Activated CD4-positive, CD25-positive, alpha-beta regulatory T cell treated with anti-CD3 and anti-CD28 coated beads, Interleukin-2, amount 50 U/mL, for 72 hours (primary cell): ENCODE data around the gene DNPEP.

Experiments used
- DNase-seq: peaks from one replicate; pipeline ENCODE4 v3.0.0; 2021

The DNPEP gene

DNA sequence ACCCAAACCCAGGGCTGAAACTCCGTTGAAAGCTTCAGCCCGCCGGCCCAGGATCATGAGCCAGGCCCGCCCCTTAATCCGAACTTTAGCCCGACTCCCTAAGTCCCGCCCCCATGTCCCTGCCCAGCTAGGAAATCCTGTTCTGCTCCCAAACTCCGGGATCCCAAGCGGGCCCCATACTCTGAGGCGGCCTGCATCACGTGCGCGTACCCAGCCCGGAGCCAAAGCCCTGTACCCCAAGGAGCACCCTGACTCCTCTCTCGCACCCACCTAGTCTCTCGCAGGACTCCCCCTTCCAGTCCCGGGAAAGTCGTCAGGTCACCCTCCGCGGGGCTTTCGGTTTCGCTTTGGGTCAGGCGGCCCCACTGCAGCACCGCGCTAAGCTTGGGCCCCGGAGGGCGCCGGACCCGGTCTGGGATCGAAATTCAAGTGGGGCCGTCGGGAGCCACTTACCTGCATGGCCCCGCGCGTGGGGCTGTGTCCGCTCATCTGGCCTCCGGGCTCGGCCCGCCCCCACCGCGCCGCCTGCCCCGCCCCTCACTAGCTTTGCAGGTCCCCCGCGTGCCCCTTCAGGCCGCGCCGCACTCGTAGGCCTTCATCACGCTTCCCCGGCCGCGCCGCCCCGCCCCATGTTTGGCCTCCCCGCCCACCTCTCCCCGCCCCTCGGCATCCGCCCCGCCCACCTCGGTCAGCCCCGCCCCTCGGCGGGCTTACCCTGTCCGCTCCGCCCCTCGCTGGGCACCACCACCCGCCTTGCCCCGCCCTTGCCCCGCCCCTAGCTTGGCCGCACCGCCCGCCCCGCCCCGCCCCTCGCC lies at the start of gene DNPEP:
TSS of gene DNPEP (minus strand) at position 607 of the 815 bp plus-strand sequence. CDS start at position 489, 118 bp downstream.
- peak; percentile 93 for DNase-seq

DNA sequence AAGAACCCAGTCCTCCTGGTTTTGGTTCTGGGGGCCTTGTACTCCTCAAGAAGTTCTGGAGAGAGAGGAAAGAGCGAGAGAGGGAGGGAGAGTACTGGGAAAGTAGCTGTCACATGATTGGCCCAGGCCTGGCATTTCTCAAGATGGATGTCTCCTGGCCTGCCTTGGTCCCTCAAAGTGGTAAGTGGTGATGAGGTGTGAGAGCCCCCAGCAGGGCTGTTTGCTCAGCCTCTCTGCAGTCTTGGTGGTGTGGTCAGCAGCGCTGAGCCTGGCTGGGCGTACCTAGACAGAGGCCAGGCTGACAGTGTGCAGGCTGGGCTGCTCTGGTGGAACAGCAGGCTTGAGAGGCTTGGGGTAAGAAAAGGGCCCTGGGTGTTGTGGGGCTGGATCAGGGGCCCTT lies 49.4 kb upstream of the DNPEP start:
- DNase-seq: no peak

DNA sequence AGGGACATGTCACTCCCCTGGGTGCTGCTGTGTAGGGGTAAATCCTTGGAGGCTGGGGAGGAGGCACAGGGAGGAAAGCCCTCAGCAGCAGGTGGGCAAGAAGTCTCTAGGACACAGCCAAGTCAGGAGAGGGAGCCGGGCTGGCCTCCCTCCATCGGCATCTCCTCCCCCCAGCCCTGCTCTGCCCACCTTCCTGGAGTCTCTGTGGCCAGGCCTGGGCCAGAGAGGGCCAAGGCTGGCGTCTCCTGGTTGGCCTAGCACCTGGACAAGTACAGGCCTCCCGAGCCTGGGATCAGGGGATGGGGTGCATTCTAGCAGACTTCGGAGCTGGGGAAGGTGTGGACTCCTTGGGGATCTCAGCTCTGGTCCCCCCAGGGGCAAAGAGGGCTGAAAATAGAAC lies 48.8 kb upstream of the DNPEP start:
- no peak for DNase-seq

DNA sequence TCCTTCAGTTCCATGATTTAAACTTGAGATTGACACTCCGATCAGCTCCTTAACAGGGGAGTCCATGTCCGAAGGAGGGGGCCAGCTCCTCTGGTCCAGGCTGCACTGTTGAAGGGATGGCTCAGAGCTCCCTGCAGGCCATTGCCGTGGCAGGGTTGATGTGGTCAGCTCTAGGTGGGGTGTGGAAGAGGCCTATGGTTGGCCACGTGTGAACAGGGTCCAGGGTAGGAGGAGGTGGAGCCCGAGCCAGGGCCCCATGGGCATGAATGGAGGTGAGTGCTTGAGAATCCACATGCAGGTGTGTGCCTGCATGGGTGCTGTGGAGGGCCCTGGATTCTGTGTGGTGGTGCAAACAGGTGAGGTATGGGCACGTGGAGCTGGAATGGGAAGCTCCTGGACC lies 48.0 kb upstream of the DNPEP start:
- DNase-seq: no peak

DNA sequence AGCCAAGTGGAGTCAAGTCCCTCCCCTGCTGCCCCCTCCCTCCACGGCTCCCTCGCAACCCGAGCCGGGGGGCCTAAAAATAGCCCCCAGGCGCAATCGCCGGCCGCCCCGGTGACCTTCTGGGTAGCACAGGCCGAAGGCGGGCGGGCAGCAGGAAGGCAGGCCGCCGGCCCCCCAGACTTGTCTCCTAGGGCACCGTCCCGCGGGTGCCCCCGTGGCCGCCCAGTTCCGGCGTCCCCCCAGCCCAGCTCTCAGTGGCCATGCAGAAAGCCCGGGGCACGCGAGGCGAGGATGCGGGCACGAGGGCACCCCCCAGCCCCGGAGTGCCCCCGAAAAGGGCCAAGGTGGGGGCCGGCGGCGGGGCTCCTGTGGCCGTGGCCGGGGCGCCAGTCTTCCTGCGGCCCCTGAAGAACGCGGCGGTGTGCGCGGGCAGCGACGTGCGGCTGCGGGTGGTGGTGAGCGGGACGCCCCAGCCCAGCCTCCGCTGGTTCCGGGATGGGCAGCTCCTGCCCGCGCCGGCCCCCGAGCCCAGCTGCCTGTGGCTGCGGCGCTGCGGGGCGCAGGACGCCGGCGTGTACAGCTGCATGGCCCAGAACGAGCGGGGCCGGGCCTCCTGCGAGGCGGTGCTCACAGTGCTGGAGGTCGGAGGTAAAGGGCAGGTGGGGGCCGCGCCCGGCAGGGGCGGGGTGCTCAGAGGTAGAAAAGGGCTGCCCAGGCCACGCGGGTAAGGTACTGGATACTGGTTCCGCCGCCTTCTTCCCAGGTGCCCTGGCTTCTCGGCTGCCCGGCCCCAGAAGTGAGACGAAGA lies 47.2 kb upstream of the DNPEP start, which contains the start of gene SPEG:
TSS of gene SPEG (plus strand) at position 126 of the 808 bp plus-strand sequence. CDS start at position 261, 135 bp downstream.
- DNase-seq: no peak

DNA sequence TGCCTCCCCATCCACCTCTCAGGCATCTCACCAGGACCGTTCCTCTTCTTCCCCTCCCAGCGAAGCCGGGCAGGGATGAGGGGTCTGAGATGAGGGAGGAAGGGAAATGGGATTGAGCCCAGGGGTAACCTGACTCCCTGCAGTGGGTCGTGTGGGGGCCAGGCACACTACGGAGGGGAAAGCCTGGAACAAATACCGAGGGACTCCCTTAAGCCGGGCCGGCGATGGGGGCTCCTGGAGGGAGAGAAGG lies 46.7 kb upstream of the DNPEP start:
- no peak for DNase-seq

DNA sequence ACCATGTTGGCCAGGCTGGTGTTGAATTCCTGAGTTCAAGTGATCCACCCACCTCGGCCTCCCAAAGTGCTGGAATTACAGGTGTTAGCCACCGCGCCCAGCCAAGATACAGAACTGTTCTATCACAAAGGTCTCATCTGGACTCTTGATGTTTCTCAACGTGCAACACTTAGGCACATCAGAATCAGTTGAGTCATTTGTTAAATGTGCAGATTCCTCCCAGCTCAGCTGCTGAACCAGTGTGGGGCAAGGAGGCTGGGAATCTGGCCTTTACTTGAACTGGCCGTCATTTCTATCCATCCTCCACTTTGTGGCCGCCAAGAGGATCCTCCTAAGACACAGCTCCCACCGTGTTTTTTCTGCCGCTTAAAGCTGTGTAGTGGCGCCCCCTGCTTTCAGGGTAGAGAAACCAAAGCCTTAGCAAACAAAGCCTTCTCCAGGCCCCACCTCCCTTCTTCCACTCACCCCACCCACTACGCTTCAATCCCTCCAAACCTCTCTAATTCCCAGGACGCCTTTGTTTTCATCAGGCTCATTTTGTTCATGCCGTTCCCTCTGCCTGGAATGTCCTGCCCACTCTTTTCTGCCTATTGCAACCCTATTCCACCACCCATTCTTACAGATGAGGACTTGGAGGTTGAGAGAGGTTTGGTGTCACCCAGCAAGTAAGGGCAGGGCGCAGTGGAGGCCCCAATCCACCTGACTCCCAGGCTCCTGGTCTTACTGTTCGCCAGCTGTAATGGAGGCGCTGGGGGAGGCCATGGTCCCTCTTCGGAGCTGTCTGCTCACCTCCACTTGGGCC lies 46.2 kb upstream of the DNPEP start:
- DNase-seq: no peak

DNA sequence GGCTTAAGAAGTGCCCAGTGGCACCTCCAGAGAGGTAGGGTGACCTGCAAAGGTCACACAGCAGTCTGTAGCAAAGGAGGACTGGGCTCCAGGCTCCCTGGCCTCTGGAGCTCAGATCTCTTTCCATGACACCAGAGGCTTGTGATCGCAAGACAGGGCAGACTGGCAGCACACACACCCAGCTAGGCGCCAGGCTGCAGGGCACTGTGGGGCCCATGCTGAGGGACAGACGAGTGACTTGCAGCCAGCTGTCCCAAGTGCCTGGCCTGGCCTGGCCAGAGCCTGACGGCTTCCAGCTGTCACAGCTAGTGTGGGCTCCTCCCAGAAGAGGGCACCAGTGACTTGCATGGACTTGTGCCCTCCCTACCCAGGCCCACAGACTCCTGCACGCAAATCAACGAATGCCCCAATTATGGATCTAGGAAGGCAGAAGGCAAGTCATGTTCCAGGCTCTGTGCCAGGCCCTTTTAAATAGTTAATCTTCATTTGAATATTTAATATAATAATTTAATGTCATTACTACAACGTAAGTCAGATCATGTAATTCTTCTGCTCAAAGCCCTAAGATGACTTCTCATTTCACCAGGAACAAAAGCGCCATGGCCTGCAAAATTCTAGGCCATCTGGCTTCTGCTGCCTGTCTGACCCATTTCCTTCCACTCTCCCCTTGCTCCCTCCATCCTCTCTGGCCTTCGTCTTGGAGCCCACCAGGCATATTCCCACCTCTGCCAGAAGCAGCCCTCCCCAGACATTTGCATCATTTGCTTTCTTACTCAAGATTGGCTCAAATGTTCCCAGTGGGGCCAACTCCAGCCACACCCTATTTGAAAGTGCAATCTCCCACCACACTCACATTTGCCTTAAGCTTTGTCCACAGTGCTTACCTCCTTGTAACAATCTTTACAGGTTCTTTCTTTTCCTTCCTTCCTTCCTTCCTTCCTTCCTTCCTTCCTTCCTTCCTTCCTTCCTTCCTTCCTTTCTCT lies 43.2 kb upstream of the DNPEP start:
- no peak for DNase-seq

DNA sequence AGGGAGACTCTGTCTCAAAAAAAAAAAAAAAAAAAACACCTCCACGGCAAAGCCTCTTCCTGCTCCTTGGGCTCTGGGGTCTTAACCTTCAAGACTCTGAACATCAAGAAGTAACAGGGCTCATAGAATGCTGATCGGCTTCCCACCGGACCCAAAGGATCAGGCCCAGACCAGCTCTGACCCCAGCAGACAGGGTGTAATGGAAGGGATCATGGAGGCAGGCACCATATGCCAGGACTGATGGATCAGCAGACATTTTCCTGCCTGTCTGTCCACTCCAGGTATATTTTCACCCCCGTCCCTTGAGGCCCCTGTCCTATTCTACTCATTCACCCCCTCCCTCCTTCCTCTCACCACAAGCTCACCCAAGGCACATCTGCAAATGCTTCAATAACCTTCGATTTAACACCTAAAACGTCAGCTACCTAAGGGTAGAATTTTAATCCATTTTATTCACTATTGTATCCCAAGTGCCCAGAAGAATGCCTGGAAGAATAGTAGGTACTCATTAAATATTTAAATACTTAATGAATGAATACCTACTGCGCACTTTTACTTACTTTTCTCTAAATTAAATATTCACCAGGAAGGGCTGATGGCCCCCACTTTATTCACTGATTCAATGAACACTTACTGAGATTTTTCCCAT lies 42.4 kb upstream of the DNPEP start:
- no peak for DNase-seq

DNA sequence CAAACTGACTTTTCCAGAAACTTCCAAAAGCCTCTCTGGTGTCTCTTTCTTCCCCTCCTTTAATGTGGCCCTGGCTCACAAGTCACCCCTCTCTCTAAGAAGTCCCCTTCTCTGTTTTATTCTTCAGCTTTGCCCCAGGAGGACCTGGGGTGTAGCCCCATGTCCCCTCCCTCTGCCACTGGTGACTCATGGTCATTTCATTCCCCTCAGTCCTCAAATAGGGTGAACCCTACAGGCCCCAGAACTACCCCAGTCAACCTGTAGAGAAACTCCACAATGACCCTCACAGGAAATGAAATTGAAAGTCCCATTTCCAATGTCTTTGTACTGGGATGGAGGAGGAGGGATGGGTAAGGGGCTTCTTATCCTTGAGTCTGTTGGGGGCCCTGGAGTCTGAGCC lies 40.8 kb upstream of the DNPEP start:
- DNase-seq: no peak

DNA sequence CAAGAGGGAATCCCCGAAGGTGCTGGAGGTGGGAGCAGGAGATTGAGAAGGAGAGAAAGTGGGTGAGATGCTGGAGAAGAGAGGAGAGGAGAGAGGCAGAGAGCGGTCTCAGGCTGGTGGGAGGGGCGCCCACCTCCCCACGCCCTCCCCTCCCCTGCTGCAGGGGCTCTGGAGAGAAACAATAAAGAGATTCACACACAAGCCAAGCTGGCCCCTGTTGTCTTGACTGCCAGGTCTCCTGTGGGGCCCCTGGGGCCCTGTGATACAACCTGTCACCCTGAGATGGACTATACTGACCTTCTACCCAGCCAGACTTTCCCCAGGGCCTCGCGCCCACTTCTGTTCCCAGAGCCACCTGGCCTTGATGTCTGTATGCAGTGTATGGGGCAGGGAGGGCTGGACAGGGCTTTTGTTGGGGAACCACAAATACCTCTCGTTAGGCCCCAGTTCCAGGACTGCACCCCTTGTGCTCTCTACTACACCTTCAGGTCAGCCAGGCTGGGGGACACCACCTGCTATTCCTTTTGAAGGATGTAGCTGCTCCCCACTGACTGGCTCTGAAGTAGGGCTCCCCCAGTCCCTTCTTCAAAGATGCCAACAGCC lies 38.9 kb upstream of the DNPEP start:
- DNase-seq: no peak

DNA sequence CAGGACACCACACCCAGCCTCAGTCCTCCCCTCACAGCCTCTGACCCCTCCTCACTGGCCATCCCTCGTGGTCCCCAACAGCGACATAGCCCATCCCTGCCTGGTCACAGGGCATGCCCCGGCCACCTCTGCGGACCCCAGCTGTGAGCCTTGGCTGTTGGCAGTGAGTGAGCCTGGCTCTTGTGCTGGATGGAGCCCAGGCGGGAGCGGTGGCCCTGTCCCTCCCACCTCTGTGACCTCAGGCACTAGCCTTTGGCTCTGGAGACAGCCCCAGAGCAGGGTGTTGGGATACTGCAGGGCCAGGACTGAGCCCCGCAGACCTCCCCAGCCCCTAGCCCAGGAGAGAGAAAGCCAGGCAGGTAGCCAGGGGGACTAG lies 38.3 kb upstream of the DNPEP start:
- DNase-seq: no peak

DNA sequence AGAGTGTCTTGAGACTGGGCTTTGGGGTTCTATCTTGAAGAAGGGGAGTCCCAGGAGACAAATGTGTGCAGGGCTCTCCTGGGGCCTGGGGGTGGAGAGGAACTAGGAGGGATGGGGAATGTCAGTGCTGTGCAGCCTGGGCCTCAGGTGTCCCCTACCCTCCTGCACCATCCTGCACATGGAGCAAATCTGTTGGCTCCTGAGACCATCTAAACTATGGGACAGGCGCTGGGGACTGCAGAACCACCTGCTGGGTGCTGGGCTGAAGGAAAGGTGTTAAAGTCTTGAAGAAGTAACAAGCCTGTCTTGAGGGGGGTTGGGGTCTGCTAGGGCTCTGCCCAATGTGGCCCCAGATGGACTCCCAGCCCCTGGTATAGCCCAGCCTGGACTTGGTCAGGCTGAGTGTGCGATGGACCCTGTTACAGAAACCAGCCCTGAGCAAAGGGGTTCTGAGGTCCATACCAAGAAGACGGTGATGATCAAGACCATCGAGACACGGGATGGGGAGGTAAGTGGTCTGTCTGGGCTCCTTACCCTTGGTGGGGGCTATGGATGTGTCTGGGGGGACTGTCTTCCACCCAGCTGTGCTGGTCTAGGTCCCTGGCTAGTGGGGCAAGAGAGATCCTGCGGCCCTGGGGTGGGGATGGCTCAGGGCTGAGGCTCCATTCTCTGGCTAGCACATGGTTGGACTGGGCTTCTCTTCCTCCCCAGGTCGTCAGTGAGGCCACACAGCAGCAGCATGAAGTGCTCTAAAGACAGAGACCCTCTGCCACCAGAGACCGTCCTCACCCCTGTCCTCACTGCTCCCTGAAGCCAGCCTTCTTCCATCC lies 37.7 kb upstream of the DNPEP start:
- no peak for DNase-seq

DNA sequence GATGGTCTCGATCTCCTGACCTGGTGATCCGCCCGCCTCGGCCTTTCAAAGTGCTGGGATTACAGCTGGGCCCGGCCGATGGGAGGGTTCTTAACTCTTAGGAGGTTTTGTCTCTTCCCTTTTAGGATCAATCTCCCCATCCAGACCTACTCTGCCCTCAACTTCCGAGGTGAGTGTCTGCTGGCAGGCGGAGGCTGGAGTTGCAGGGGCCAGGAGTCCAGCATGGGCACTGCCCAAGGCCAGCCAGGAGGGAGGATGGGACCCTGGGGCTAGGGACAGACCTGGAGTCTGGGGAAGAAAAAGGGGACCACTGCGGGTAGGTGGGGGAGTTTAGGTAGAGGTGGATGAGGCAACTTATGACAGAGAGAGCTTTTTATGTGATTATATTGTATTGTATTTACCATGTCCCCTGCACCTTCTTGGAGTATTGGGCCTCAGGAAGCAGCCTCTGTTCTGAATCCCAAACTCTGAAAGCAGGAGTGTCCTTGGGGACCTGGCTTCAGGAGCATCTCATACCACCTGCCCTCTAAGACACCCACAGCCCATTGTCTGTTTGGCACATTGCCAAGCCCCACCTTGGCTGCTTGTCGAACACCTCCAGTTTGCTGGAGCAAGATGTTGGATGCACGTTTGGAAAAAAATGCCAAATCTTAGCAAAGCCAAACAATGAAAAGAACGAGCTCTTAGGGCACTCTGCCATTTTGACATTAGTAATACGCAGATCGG lies 36.1 kb upstream of the DNPEP start:
- DNase-seq: no peak

DNA sequence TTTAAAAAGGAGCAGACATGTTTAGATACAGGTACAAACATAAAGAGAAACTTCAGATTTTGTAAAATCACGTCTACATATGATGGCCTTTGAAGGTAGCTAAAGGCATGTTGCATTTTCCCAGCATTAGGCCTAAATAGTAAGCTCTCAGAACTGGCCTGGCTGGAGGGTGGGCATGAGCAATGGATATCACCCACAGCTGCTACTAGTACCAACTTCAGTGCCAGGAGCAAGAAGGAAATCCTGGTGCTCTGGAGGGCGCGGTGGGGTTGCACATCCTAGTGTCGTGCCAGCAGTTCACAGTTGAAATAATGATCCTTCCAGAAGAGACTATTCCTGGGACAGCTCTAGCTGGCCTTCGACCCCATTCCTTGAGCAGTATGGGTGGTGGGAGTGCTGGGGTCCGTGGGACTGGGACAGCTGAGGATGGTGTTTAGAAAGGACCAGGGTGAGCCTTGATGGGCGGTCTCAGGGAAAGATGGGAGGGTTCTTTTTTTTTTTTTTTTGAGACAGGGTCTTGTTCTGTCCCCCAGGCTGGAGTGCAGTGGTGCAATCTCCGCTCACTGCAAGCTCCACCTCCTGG lies 35.3 kb upstream of the DNPEP start:
- DNase-seq: no peak

DNA sequence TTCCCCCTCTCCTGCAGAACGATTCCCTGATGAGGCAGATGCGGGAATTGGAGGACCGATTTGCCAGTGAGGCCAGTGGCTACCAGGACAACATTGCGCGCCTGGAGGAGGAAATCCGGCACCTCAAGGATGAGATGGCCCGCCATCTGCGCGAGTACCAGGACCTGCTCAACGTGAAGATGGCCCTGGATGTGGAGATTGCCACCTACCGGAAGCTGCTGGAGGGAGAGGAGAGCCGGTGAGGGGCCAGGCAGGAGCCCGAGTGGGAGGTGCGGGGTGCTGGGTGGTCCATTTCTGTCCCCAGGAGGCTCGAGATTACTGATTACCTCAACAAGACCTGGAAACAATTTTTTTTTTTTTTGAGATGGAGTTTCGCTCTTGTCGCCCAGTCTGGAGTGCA lies 33.6 kb upstream of the DNPEP start:
- no peak for DNase-seq

DNA sequence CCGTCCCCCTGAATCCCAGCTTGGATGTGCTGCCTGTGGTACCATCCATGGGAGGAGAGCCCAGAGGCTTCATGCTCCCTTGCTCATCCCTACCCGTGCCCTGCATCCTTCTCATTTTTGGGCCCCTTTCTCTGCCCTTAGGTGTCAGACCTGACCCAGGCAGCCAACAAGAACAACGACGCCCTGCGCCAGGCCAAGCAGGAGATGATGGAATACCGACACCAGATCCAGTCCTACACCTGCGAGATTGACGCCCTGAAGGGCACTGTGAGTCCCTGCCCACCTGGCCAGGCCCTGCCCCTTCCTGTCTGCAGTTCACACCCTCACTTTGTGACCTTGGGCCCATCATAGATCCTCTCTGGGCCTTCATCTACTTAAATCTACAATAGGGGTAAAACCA lies 33.0 kb upstream of the DNPEP start:
- no peak for DNase-seq

DNA sequence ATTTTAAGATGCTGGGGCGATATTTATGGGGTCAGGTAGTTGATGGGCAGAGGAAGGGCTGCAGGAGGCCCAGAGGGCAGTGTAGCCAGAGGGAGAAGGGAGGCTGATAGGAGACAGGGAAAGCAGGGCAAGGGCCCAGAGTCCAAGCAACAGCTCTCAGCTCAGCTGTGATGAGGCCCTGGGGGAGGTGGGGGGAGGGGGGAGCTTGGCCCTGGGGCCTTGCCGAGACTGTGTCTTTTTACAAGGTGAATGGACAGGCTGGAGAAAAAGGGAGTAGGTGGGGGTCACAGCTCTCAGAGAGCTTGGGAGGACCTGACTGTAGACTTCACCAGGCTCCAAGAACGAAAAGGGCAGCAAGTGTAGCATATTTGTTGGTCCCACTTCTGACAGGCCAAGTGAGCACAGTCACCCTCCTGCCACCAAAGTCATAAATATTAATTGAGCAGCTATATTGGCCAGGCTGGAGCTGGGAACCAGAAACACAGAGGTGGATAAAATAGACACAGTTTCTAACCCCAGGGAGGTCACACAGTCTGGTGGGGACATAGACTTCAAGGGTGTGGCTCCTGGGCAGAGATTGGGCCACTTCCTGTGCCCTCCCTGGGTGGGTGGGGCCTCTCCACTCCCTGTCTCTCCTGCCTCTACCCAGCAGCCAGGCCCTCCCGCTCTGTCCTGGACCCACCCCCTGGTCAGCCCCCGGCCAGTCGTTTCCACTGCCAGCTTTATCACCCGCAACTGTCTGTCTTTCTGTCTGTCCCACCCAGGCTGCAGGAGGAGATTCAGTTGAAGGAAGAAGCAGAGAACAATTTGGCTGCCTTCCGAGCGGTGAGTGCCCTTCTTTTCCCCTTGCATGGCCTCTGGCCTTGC lies 31.9 kb upstream of the DNPEP start:
- no peak for DNase-seq

DNA sequence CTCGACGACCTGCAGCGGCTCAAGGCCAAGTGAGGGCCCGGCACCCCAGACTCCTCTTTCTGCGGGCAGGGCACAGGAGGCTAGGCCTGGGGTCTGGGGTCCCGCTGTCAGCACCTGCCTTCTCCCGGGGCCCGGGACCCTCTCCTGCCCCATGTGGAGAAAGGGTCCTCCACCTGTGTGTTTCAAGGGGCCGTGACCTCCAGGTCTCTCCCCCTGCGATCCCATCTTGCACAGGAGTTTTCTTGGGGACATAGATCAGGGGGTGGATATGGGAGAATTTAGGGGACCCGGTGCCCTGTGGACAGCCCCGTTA lies 31.3 kb upstream of the DNPEP start:
- no peak for DNase-seq
